GM18861 (cell line): ENCODE measurements around the gene SUN5.
"Not testable (repeated sequence)": the region's sequence is repeated elsewhere in the genome, so short reads cannot be mapped to it uniquely, and the experiment has no call there.

ENCODE experiments used
- ATAC-seq: cut with Tn5 transposase; IDR thresholded peaks from one replicate; pipeline ENCODE4 v1.9.1; 2021; ENCODE audit not compliant: unreplicated experiment

Gene SUN5

GRCh38 chr20:32965581-32966373 lies 38.5 kb downstream of the SUN5 start:
- no peak for ATAC-seq

DNA sequence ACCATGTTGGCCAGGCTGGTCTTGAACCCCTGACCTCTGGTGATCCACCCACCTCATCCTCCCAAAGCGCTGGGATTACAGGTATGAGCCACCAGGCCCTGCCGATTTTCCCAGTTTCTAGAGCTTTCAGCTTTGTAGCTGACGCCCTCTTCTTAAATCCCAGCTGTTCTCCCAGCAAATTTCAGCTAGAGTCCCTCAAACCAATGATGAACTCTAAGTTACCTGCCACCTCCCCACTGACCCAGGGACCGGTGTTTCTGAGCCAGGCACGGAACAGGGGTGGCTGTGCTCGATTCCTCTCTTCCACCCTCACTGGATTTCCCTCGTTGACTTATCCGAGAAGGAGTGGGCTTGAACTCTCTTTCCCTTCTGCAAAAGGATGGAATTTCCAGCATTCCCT lies 39.1 kb downstream of the SUN5 start:
- no peak for ATAC-seq

DNA sequence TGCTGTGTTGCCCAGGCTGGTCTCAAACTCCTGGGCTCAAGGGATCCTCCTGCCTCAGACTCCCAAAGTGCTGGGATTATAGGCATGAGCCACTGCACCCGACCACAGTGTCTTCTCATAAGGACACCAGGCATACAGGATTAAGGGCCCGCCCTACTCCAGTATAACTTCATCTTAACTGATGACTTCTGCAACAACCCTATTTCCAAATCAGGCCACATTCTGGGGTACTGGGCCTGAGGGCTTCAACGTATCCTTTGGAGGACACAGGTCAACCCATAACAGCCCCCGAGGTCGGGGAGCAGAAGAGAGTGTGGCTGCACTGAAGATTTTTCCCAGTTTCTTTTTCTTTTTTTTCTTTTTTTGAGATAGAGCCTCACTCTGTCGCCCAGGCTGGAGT lies 39.7 kb downstream of the SUN5 start:
- ATAC-seq = no peak

DNA sequence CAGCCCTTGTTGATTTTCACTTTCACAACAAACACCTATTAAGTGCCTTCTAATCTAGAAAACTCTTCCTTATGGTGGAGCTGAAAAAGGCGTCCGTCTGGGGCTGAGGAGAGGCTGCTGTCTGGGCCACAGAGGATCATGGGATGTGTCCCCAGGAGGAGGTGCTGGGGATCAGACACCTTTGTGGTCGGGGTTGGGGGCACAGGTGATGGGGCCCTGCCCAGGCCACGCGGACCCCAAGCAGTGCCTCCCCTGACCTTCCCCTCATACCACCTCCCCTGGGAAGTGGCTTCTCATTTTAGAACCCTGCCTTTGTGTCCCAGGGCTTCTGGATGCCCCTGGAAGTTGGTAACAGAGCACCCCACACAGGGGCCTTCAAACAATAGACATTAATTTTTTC lies 41.1 kb downstream of the SUN5 start:
- ATAC-seq = no peak

DNA sequence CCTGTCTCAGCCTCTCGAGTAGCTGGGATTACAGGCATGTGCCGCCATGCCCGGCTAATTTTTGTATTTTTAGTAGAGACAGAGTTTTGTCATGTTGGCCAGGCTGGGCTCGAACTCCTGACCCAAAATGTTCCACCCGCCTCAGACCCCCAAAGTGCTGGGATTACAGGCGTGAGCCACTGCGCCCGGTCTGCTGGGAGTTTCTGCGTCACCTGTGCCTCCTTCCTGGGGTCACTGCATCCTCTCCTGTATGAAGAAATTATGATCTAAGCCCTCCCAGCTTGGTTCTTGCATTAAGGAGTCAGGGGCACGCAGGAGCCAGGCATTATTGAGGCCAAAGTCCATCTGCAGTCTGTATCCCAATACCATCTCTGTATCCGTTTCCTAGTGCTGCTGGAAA lies 41.6 kb downstream of the SUN5 start:
- not testable (repeated sequence) for ATAC-seq

- no peak for ATAC-seq
Observed at GRCh38 chr20:32962053-32962452, 42.2 kb downstream of the SUN5 start.

GRCh38 chr20:32960849-32961731 lies 43.1 kb downstream of the SUN5 start:
- ATAC-seq = no peak

DNA sequence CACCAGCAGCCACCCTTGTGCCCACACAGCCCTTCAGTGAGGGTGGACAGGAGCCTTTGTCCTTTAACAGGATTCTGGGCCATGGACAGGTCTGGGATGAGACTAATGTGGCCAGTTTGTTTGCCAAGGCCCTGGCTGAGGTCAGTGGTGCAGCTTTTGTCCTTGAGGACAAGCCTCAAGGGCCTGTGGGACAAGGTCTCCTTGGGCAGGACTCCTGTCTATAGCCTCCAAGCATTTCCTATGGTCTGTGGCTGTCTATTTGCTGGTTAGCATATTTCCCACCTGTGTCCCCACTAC lies 44.1 kb downstream of the SUN5 start:
- no peak for ATAC-seq

- no peak for ATAC-seq
Observed at GRCh38 chr20:32959351-32960221, 44.6 kb downstream of the SUN5 start.

DNA sequence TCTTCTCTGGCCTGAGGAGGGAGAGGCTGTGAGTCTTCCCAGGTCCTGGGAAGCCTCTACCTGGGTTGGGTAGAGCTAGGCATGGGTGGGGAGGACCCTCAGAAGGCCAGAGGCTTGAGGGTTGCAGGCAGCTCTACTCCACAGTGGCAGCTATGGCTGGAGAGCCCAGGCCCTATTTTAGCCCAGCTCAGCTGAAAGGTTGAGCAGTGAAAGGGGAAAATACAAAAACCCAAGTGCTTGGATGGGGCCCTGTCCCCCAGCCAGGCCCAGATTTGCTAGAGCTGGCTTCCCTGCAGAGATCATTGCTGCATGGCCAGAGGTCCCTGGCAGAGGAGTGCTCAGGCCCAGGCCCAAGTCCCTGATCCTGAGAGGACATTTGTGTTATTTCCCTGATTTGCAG lies 45.7 kb downstream of the SUN5 start:
- ATAC-seq = no peak

DNA sequence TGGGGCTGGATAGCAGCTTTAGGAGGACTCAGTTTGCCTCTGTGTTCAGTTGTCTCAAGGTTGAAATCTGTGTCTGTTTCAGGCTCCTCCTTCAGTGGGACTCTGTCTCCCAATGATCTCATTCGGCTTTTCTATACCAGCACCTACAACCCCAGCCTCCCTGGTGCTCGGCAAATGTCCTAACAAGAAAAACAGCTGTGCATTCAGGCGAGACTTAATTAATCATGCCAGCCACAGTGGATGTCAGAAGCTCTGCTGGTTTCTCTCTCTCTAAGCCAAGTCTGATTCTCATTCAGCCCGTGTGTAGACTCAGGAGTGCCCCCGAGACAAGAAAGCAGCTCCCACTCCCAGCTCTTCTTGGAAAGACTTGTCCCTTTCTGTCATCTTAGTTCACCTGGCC lies 46.8 kb downstream of the SUN5 start:
- no peak for ATAC-seq

DNA sequence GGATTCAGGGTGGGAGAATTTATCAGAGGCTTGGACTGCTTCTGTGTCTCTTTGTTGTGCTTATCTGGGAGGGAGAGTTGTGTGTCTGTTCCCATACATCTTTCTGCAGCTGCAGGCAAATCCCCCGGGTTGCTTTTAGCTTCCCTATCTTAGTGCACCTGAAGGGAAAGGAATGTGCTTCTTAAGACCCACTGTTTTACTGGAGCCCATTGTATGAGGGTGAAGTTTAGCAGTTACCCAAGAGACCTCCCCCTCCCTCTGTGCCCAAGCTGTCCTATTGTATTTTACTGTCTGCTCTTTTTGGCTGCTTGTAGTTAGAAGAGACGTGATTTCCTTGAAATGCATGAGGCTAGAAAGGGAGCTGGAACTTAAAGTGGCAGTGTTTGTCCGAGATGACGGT lies 53.7 kb downstream of the SUN5 start:
- ATAC-seq = not testable (repeated sequence)

- ATAC-seq = no peak
Observed at GRCh38 chr20:32946629-32947028, 57.6 kb downstream of the SUN5 start.

- ATAC-seq = no peak
Observed at GRCh38 chr20:32945710-32946221, 58.5 kb downstream of the SUN5 start.

DNA sequence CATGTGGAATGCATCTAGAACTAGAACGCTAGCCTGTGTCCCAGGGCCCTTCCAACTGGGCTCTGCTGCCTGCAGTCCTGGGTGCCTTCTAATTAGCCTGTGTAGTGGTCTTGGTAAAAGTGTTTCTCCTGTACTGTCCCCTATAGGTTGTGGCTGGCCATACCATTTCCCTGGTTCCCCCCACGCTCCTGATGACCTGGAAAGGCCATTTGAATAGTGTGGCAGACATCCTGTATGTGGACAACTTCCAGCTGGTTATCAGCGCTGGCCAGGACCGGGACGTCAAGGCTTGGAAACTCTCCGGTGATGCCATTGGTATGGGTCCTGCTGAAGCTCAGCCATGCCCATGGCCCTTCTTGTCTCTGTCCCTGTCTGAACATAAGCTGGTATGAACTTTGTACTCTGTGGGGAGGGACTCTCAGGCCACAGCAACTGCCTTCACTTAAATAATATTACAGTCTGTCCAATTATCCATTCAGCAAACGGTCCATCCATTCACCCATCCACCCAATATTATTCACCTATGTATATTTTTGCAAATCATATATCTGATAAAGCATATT lies 60.7 kb downstream of the SUN5 start:
- no peak for ATAC-seq

GRCh38 chr20:32941155-32941885 lies 62.9 kb downstream of the SUN5 start:
- ATAC-seq = no peak

GRCh38 chr20:32934580-32934979 lies 69.7 kb downstream of the SUN5 start:
- no peak for ATAC-seq
